GM12878 (cell line): Measurements from ENCODE around the gene SERPINH1. TPM values are rescaled to one million over a fixed set of nuclear protein-coding genes. Genes with fewer than 3 reads are reported as not detected.
A peak's percentile ranks its signal among the peaks of the same experiment; 100 is the strongest.

Experiments
- ATAC-seq: fragments of 200-7000 bp; cut with Tn5 transposase; 3 replicates; pipeline ENCODE4 v1.9.1; 2020; ENCODE audit warnings: mild to moderate bottlenecking, moderate library complexity
- BruUV-seq: library from RNA; stranded (reverse); fragments of 400-500 nt; replicated peaks from 2 replicates; lab custom pipeline; 2021; lab: Mats Ljungman, UMichigan
- CTCF ChIA-PET: fragments of 300-600 bp; sonication (Branson Sonifier 250); formaldehyde crosslinking; extraction: SDS; loops from one replicate; lab custom pipeline; 2021; ENCODE audit warnings: inconsistent platforms; lab: Yijun Ruan, JAX
- POLR2A ChIA-PET: fragments of 350-600 bp; formaldehyde crosslinking; extraction: SDS; loops from one replicate; lab custom pipeline; 2021; ENCODE audit warnings: inconsistent platforms; lab: Charles Lee
- RAD21 ChIA-PET: fragments of 300-600 bp; sonication (Branson Sonifier 250); formaldehyde crosslinking; loops from one replicate; lab custom pipeline; 2023; ENCODE audit warnings: antibody characterized with exemption; ENCODE audit not compliant: unreplicated experiment; lab: Charles Lee
- SMC1A ChIA-PET: fragments of 300-600 bp; sonication (Branson Sonifier 250); formaldehyde crosslinking; loops from one replicate; lab custom pipeline; 2023; ENCODE audit not compliant: unreplicated experiment, uncharacterized antibody; lab: Charles Lee
- DNase-seq: peaks from one replicate; pipeline ENCODE4 v3.0.0-alpha.2; 2011; ENCODE audit warnings: low read depth, low spot score
- FAIRE-seq: peaks from 3 replicates; lab custom pipeline; 2011; peaks lifted over from hg19 to GRCh38; lab: Jason Lieb, UNC
- H2AFZ ChIP-seq: 2 replicates; pipeline ENCODE4 v1.6.0; 2011; ENCODE audit warnings: low read depth, low read length, control low read depth; ENCODE audit not compliant: control insufficient read depth
- H3K27ac ChIP-seq: 2 replicates; pipeline ENCODE4 v1.5.1; 2011; ENCODE audit warnings: control low read depth; ENCODE audit not compliant: control insufficient read depth, insufficient read depth
- H3K27me3 ChIP-seq, 2 experiments: replicated peaks in 1 of 2; 2 replicates each; pipeline versions ENCODE4 v1.6.0 to v1.6.1; 2011; ENCODE audit warnings: low read length in 1 of 2; ENCODE audit not compliant: control insufficient read depth in 2 of 2, insufficient read depth in 2 of 2
- H3K36me3 ChIP-seq, 2 experiments: 2 replicates each; pipeline ENCODE4 v1.5.1; 2011; ENCODE audit warnings: low read length in 1 of 2; ENCODE audit not compliant: control insufficient read depth in 2 of 2, insufficient read depth in 2 of 2
- H3K4me1 ChIP-seq: 2 replicates; pipeline ENCODE4 v1.6.1; 2011; ENCODE audit warnings: mild to moderate bottlenecking, low read length, moderate library complexity, mixed read lengths; ENCODE audit not compliant: control insufficient read depth, insufficient read depth
- H3K4me2 ChIP-seq: 2 replicates; pipeline ENCODE4 v1.6.0; 2011; ENCODE audit warnings: control low read depth; ENCODE audit not compliant: control insufficient read depth, insufficient read depth
- H3K4me3 ChIP-seq: fragments of 200-600 bp; sonication (generic); 2 replicates; pipeline ENCODE4 v1.5.1; 2016
- H3K79me2 ChIP-seq: 2 replicates; pipeline ENCODE4 v1.6.0; 2011; ENCODE audit warnings: low read length; ENCODE audit not compliant: control insufficient read depth, insufficient read depth
- H3K9ac ChIP-seq: 2 replicates; pipeline ENCODE4 v1.8.0; 2011; ENCODE audit warnings: low read length, control low read depth, mixed read lengths; ENCODE audit not compliant: control insufficient read depth, insufficient read depth
- H3K9me3 ChIP-seq: replicated peaks from 3 replicates; pipeline ENCODE4 v1.5.1; 2011; ENCODE audit warnings: mild to moderate bottlenecking, low read length; ENCODE audit not compliant: control insufficient read depth, insufficient read depth
- H4K20me1 ChIP-seq: 2 replicates; pipeline ENCODE4 v1.6.0; 2011; ENCODE audit not compliant: control insufficient read depth, insufficient read depth
- ATF2 ChIP-seq: IDR thresholded peaks from 2 replicates; pipeline ENCODE4 v1.6.1; 2012; ENCODE audit warnings: low read length, inconsistent platforms
- BMI1 ChIP-seq: fragments of 450-650 bp; IDR thresholded peaks from 2 replicates; pipeline ENCODE4 v1.6.1; 2016; ENCODE audit warnings: mild to moderate bottlenecking, moderate library complexity, borderline replicate concordance
- HDGF ChIP-seq: fragments of 450-650 bp; IDR thresholded peaks from 2 replicates; pipeline ENCODE4 v1.6.1; 2016; ENCODE audit warnings: antibody characterized with exemption
- IKZF2 ChIP-seq, 2 experiments: fragments of 450-650 bp; IDR thresholded peaks; 2 replicates each; pipeline ENCODE4 v1.6.1; 2017; ENCODE audit warnings: mild to moderate bottlenecking in 2 of 2, moderate library complexity in 2 of 2
- KLF5 ChIP-seq: fragments of 450-650 bp; IDR thresholded peaks from 2 replicates; pipeline ENCODE4 v1.6.1; 2014; ENCODE audit warnings: mild to moderate bottlenecking; ENCODE audit not compliant: partially characterized antibody
- LARP7 ChIP-seq: fragments of 450-650 bp; IDR thresholded peaks from 2 replicates; pipeline ENCODE4 v1.6.1; 2017; ENCODE audit warnings: mild to moderate bottlenecking
- MYC ChIP-seq: IDR thresholded peaks from 2 replicates; pipeline ENCODE4 v1.6.1; 2011; ENCODE audit warnings: mild to moderate bottlenecking, low read length, moderate library complexity, inconsistent platforms; ENCODE audit not compliant: insufficient read depth, insufficient replicate concordance, insufficient read length, severe bottlenecking
- PAX5 ChIP-seq: IDR thresholded peaks from 2 replicates; pipeline ENCODE4 v1.6.1; 2011; ENCODE audit warnings: low read depth, low read length, borderline replicate concordance
- RAD51 ChIP-seq: fragments of 450-650 bp; IDR thresholded peaks from 2 replicates; pipeline ENCODE4 v1.6.1; 2016; ENCODE audit warnings: moderate library complexity, mild to moderate bottlenecking, inconsistent platforms
- RCOR1 ChIP-seq: conservative IDR thresholded peaks from 2 replicates; pipeline ENCODE4 v1.6.1; 2012; ENCODE audit warnings: low read depth, low read length, improper control_type of control experiment
- STAT3 ChIP-seq: IDR thresholded peaks from 2 replicates; pipeline ENCODE4 v1.6.1; 2011; ENCODE audit warnings: low read depth, low read length, improper control_type of control experiment
- TAF1 ChIP-seq: IDR thresholded peaks from 2 replicates; pipeline ENCODE4 v1.6.1; 2011; ENCODE audit warnings: mild to moderate bottlenecking, low read depth, low read length, borderline replicate concordance
- WGBS: methylation state at CpG from one replicate; pipeline ENCODE4 v1.1.6; 2016; ENCODE audit warnings: low lambda C conversion rate; ENCODE audit not compliant: insufficient replicate concordance, insufficient coverage; ENCODE audit errors: missing lambda C conversion rate; 5-methylcytosine and 5-hydroxymethylcytosine counted together
- in situ Hi-C: fragments of 300-500 bp; cut with MboI; formaldehyde crosslinking; loops from 9 replicates; pipeline ENCODE4 v1.14.3; 2018; ENCODE audit warnings: mixed read lengths
- intact Hi-C: fragments of 100-400 bp; cut with micrococcal nuclease; formaldehyde crosslinking; loops from one replicate; pipeline ENCODE4 v1.14.2; 2022; ENCODE audit not compliant: unreplicated experiment
- polyA plus RNA-seq, 11 experiments: library from polyadenylated mRNA; depleted of rRNA in 4 of 11; unstranded in 6 of 11; stranded (reverse) in 5 of 11; fragments of >200 nt; fragmentation: Nextera tagmentation in 4 of 11; fragmentation: Illumina TruSeq in 1 of 11; extraction: Ambion mirVana in 4 of 11; extraction: Trizol in 1 of 11; gene quantifications; 1 replicate in 1 of 11; 2 replicates in 10 of 11; pipeline versions ENCODE4 v1.2.1 to v1.2.3, GENCODE V29; 2011 to 2016; ENCODE audit warnings: inconsistent platforms in 2 of 11, missing spikeins in 2 of 11, low read depth in 1 of 11
- total RNA-seq, 4 experiments: library from RNA; depleted of rRNA in 3 of 4; stranded (reverse); fragments of >200 nt in 3 of 4; fragmentation: Illumina TruSeq in 1 of 4; extraction: Trizol in 1 of 4; gene quantifications; 2 replicates each; pipeline versions ENCODE4 v1.2.1 to v1.2.3, GENCODE V29; 2013 to 2021

SERPINH1 gene
- total and polyA plus RNA-seq, 10 of the 15 experiments (the other 5 are each of a cell fraction or from before 2014, with no cell fraction given): 0.34 to 19.8 (median 13.7) TPM

- in situ Hi-C loops: no loop called here
- DNase-seq (no peak), ATAC-seq (no peak), FAIRE-seq (no peak)
- POLR2A ChIA-PET: interaction anchor here (0.6 to 1.1 kb wide), 6 partner anchors 9 to 103 kb away, joined by 3 to 8 read pairs (median 4); no protein-coding TSS in a partner anchor
- peaks cover 18% of the 10 kb centered on the region for H3K4me1 ChIP-seq
- CTCF ChIA-PET: interaction anchor here (0.7 to 15.9 kb wide), 6 partner anchors 9 to 138 kb away, joined by 3 to 288 read pairs (median 8); no protein-coding TSS in a partner anchor
- H2AFZ ChIP-seq: peak overlapping the region; percentile 70
- H3K4me2 ChIP-seq: peak overlapping the region; percentile 91
- no peaks in the 10 kb centered on the region for H3K79me2 ChIP-seq
- peak overlapping the region; percentile 61 for H3K9ac ChIP-seq
- WGBS: 13% methylated on average over 9 of the region's 21 CpGs
- no peaks in the 10 kb centered on the region for H4K20me1 ChIP-seq
- H3K27me3 ChIP-seq: 0 out of 4 replicates have a peak, but pooled peaks cover 0 to 3% of the 10 kb centered on the region in 2 experiments
- H3K36me3 ChIP-seq: no peaks in the 10 kb centered on the region
- RAD21 ChIA-PET: interaction anchor here (1.1 to 1.6 kb wide), 5 partner anchors 11 to 82 kb away, joined by 3 to 4 read pairs (median 3); no protein-coding TSS in a partner anchor
- SMC1A ChIA-PET: interaction anchor here (1.0 to 1.4 kb wide), 3 partner anchors 9 to 82 kb away, joined by 3 to 4 read pairs (median 3); no protein-coding TSS in a partner anchor
- intact Hi-C loops: no loop called here
- BruUV-seq: no TSS peak
- H3K27ac ChIP-seq: peak overlapping the region; percentile 28; the same call in 1 of the 2 replicates
- peak overlapping the region; percentile 80 for H3K4me3 ChIP-seq
- TF ChIP-seq KLF5: no peak
- no peak for TF ChIP-seq LARP7
- no peak for TF ChIP-seq PAX5
- no peak for TF ChIP-seq IKZF2 (IDR thresholded peaks at IDR 0.05)
- TF ChIP-seq STAT3: no peak
- no peak for TF ChIP-seq RAD51
- TF ChIP-seq MYC: no peak
- TF ChIP-seq BMI1: no peak
- TF ChIP-seq RCOR1: no peak
- no peak for TF ChIP-seq TAF1
- TF ChIP-seq ATF2: no peak
- no peak for TF ChIP-seq HDGF
- TF ChIP-seq, all 136 proteins: peak for 0
- no peaks in the 10 kb centered on the region for H3K9me3 ChIP-seq
These were observed 35.9 kb upstream of the SERPINH1 start for GRCh38 chr11:75526192-75526541.
